IMR-90 (cell line): ENCODE results near the gene MRGPRD. TPM values are rescaled to one million over a fixed set of nuclear protein-coding genes. Genes with fewer than 3 reads are reported as not detected.
A peak's percentile ranks its signal among the peaks of the same experiment; 100 is the strongest.

Experiments
- ATAC-seq: fragments of 200-7000 bp; cut with Tn5 transposase; 2 replicates; pipeline ENCODE4 v1.9.1; 2020; ENCODE audit warnings: low read depth, mild to moderate bottlenecking, moderate library complexity
- BruUV-seq: library from RNA; stranded (reverse); fragments of 400-500 nt; replicated peaks from 2 replicates; lab custom pipeline; 2021; lab: Mats Ljungman, UMichigan
- CTCF ChIA-PET: fragments of 300-600 bp; formaldehyde crosslinking; extraction: SDS; loops from one replicate; lab custom pipeline; 2021; ENCODE audit warnings: antibody characterized with exemption; lab: Yijun Ruan, JAX
- POLR2A ChIA-PET: fragments of 300-600 bp; sonication (Branson Sonifier 250); formaldehyde crosslinking; loops from one replicate; lab custom pipeline; 2022; ENCODE audit warnings: antibody characterized with exemption; ENCODE audit not compliant: unreplicated experiment; lab: Charles Lee
- DNase-seq: peaks from one replicate; pipeline ENCODE4 v3.0.0; 2013
- H2AFZ ChIP-seq: replicated peaks from 2 replicates; pipeline ENCODE3; 2013; ENCODE audit warnings: low read length, mild to moderate bottlenecking; ENCODE audit not compliant: poor library complexity
- H2AK5ac ChIP-seq: 2 replicates; pipeline ENCODE4 v1.6.1; 2013; ENCODE audit warnings: low read depth, low read length, inconsistent platforms
- H2AK9ac ChIP-seq: replicated peaks from 2 replicates; pipeline ENCODE3; 2013; ENCODE audit warnings: mild to moderate bottlenecking, low read depth, low read length, moderate library complexity; ENCODE audit not compliant: poor library complexity
- H2BK120ac ChIP-seq: 2 replicates; pipeline ENCODE4 v1.6.1; 2013; ENCODE audit warnings: low read depth, low read length, inconsistent platforms
- H2BK15ac ChIP-seq: 3 replicates; pipeline ENCODE4 v1.6.1; 2013; ENCODE audit warnings: low read depth, low read length, inconsistent platforms
- H2BK20ac ChIP-seq: 2 replicates; pipeline ENCODE4 v1.6.1; 2013; ENCODE audit warnings: low read depth, mild to moderate bottlenecking, inconsistent platforms, low read length, moderate library complexity
- H2BK5ac ChIP-seq: 2 replicates; pipeline ENCODE4 v1.6.1; 2013; ENCODE audit warnings: mild to moderate bottlenecking, low read depth, low read length, inconsistent platforms; ENCODE audit not compliant: poor library complexity, severe bottlenecking
- H3K14ac ChIP-seq: replicated peaks from 2 replicates; pipeline ENCODE4 v1.6.1; 2013; ENCODE audit warnings: low read depth, low read length, inconsistent platforms
- H3K18ac ChIP-seq: 2 replicates; pipeline ENCODE4 v1.6.1; 2013; ENCODE audit warnings: low read depth, low read length, control low read depth
- H3K23ac ChIP-seq: 2 replicates; pipeline ENCODE4 v1.6.1; 2013; ENCODE audit warnings: low read depth, low read length, inconsistent platforms
- H3K27ac ChIP-seq: 2 replicates; pipeline ENCODE4 v1.5.1; 2013; ENCODE audit warnings: mild to moderate bottlenecking, control low read depth, low read length; ENCODE audit not compliant: insufficient read depth
- H3K27me3 ChIP-seq: 2 replicates; pipeline ENCODE4 v1.6.1; 2013; ENCODE audit warnings: low read length; ENCODE audit not compliant: control insufficient read depth, insufficient read depth
- H3K36me3 ChIP-seq: 2 replicates; pipeline ENCODE4 v1.6.1; 2013; ENCODE audit warnings: low read length, mixed read lengths; ENCODE audit not compliant: control insufficient read depth, insufficient read depth
- H3K4ac ChIP-seq: 2 replicates; pipeline ENCODE4 v1.6.1; 2013; ENCODE audit warnings: low read depth, low read length, inconsistent platforms
- H3K4me1 ChIP-seq: 2 replicates; pipeline ENCODE4 v1.6.1; 2013; ENCODE audit warnings: low read length, mixed read lengths; ENCODE audit not compliant: control insufficient read depth, insufficient read depth
- H3K4me2 ChIP-seq: 2 replicates; pipeline ENCODE4 v1.6.1; 2013; ENCODE audit warnings: low read depth, mild to moderate bottlenecking, control low read depth, low read length, moderate library complexity
- H3K4me3 ChIP-seq: 2 replicates; pipeline ENCODE4 v1.5.1; 2013; ENCODE audit warnings: low read depth, mild to moderate bottlenecking, control low read depth, low read length, moderate library complexity; ENCODE audit not compliant: insufficient read depth
- H3K56ac ChIP-seq: 2 replicates; pipeline ENCODE4 v1.6.1; 2013; ENCODE audit warnings: low read length, inconsistent platforms; ENCODE audit not compliant: insufficient read depth; ENCODE audit errors: extremely low read depth
- H3K79me1 ChIP-seq, 2 experiments: 2 replicates each; pipeline ENCODE4 v1.6.1; 2013; ENCODE audit warnings: low read length in 2 of 2, inconsistent platforms in 1 of 2, low read depth in 1 of 2
- H3K9ac ChIP-seq: 2 replicates; pipeline ENCODE4 v1.6.1; 2013; ENCODE audit warnings: low read depth, low read length, control low read depth
- H3K9me1 ChIP-seq: 2 replicates; pipeline ENCODE4 v1.6.1; 2013; ENCODE audit warnings: low read length, inconsistent platforms; ENCODE audit not compliant: insufficient read depth
- H3K9me3 ChIP-seq: 2 replicates; pipeline ENCODE4 v1.6.1; 2013; ENCODE audit warnings: low read length; ENCODE audit not compliant: control insufficient read depth, insufficient read depth
- H4K20me1 ChIP-seq: 2 replicates; pipeline ENCODE4 v1.6.1; 2013; ENCODE audit warnings: low read length, inconsistent platforms; ENCODE audit not compliant: insufficient read depth
- H4K5ac ChIP-seq: 2 replicates; pipeline ENCODE4 v1.6.1; 2013; ENCODE audit warnings: mild to moderate bottlenecking, low read depth, low read length, control low read depth
- H4K8ac ChIP-seq, 2 experiments: 2 replicates each; pipeline ENCODE4 v1.6.1; 2013; ENCODE audit warnings: low read depth in 2 of 2, low read length in 2 of 2, control low read depth in 1 of 2, inconsistent platforms in 1 of 2
- H4K91ac ChIP-seq: 2 replicates; pipeline ENCODE4 v1.6.1; 2013; ENCODE audit warnings: low read depth, low read length, inconsistent platforms; ENCODE audit not compliant: insufficient read depth
- BHLHE40 ChIP-seq: fragments of 150-350 bp; IDR thresholded peaks from 2 replicates; pipeline ENCODE4 v1.6.1; 2016; ENCODE audit warnings: mild to moderate bottlenecking, low read depth, low read length
- MAZ ChIP-seq: IDR thresholded peaks from 2 replicates; pipeline ENCODE4 v1.6.1; 2012; ENCODE audit warnings: low read depth, mild to moderate bottlenecking, low read length, improper control_type of control experiment, moderate library complexity, borderline replicate concordance
- POLR2A ChIP-seq: IDR thresholded peaks from 2 replicates; pipeline ENCODE4 v1.6.1; 2012; ENCODE audit warnings: mild to moderate bottlenecking, low read depth, low read length
- RCOR1 ChIP-seq: IDR thresholded peaks from 2 replicates; pipeline ENCODE4 v1.6.1; 2012; ENCODE audit warnings: mild to moderate bottlenecking, low read length, improper control_type of control experiment; ENCODE audit not compliant: insufficient replicate concordance
- RFX5 ChIP-seq: IDR thresholded peaks from 2 replicates; pipeline ENCODE4 v1.8.0; 2012; ENCODE audit warnings: low read depth, mild to moderate bottlenecking, low read length, moderate library complexity
- SMC3 ChIP-seq: fragments of 150-350 bp; IDR thresholded peaks from 2 replicates; pipeline ENCODE4 v1.6.1; 2016; ENCODE audit warnings: low read depth, mild to moderate bottlenecking, antibody characterized with exemption, low read length, moderate library complexity
- WGBS, 2 experiments: methylation state at CpG; one replicate each; pipeline versions ENCODE4 v1.1.5 to v1.1.7; 2013; ENCODE audit warnings: missing lambda C conversion rate in 2 of 2; ENCODE audit not compliant: insufficient read length in 1 of 2; ENCODE audit errors: extremely low coverage in 2 of 2; 5-methylcytosine and 5-hydroxymethylcytosine counted together
- dilution Hi-C: fragments of 300-500 bp; cut with HindIII; formaldehyde crosslinking; loops from one replicate; pipeline ENCODE4 v1.14.3; 2018; ENCODE audit warnings: low sequenced_read_pairs; ENCODE audit not compliant: unreplicated experiment
- in situ Hi-C: fragments of 300-500 bp; cut with MboI; formaldehyde crosslinking; loops from 3 replicates; pipeline ENCODE4 v1.14.3; 2019; ENCODE audit warnings: low sequenced_read_pairs, inconsistent platforms, mixed read lengths
- intact Hi-C: fragments of 100-400 bp; cut with micrococcal nuclease; formaldehyde crosslinking; loops from 2 replicates; pipeline ENCODE4 v1.10.0; 2022
- polyA plus RNA-seq, 3 experiments: library from polyadenylated mRNA; depleted of rRNA; stranded (reverse); fragments of >200 nt; gene quantifications; 2 replicates each; pipeline ENCODE4 v1.2.3, GENCODE V29; 2012; ENCODE audit warnings: low replicate concordance in 1 of 3
- total RNA-seq: library from RNA; depleted of rRNA; stranded (reverse); fragments of >200 nt; gene quantifications from 2 replicates; pipeline ENCODE4 v1.2.3, GENCODE V29; 2012
- TF ChIP-seq, protein P1 (sequence below): fragments of 150-350 bp; IDR thresholded peaks from 2 replicates; pipeline ENCODE4 v1.6.1; 2016; ENCODE audit warnings: low read depth, mild to moderate bottlenecking, low read length, moderate library complexity, borderline replicate concordance
- TF ChIP-seq, protein P2 (sequence below): fragments of 150-350 bp; IDR thresholded peaks from 2 replicates; pipeline ENCODE4 v1.6.1; 2017; ENCODE audit warnings: mild to moderate bottlenecking, antibody characterized with exemption, low read length, low read depth
- TF ChIP-seq, protein P3 (sequence below): conservative IDR thresholded peaks from 2 replicates; pipeline ENCODE4 v1.5.1; 2012; ENCODE audit warnings: mild to moderate bottlenecking, low read depth, low read length, improper control_type of control experiment

MRGPRD gene
- total and polyA plus RNA-seq, 2 of the 4 experiments (the other 2 are of a cell fraction): not detected

DNA sequence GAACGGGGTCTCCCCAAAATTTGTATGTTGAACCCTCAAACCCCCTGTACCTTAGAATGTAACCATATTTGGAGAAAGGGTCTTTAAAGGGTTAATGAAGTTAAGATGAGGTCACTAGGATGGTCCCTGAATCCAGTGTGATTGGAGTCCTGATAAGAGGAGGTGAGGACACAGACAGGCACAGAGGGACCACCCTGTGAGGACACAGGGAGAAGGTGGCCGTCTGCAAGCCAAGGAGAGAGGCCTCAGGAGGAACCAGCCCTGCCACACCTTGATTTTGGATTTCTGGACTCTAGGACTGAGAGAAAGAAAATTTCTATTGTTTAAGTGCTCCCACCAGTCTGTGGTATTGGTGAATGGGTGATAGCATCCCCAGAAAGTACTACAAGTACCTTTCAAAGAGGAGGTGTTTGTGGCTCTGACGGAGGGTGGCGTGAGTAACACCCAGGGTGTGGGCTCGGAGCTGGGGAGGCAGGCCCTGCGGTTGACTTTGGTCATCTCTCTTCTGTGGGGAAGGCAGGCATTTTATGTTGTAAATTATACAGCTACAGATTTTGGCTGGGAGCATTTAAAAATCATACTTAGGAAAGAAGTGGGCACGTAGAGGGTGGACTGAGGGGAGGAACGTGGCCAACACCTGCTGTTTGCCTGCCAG lies 18.4 kb upstream of the MRGPRD start:
- intact Hi-C loops: no loop called here
- in situ Hi-C loops: no loop called here
- 100% methylated on average over 2 of the region's 8 CpGs; no CpG with 5 or more reads in 1 of the 2 experiments for WGBS, 2 experiments
- Histone ChIP-seq H2AK5ac (peak overlapping the region; percentile 58; the same call in 1 of the 2 replicates), H2AFZ (no peak overlapping the region), H3K4me2 (no peak overlapping the region), H3K23ac (no peak overlapping the region), H3K9me1 (peaks cover 10% of the 10 kb centered on the region; the same call in 1 of the 2 replicates), H3K27me3 (peaks cover 2% of the 10 kb centered on the region; the same call in 1 of the 2 replicates), H2BK5ac (no peak overlapping the region), H4K8ac (no peak overlapping the region), H4K91ac (no peak overlapping the region), H2AK9ac (no peak overlapping the region), H4K20me1 (no peaks in the 10 kb centered on the region; the same call in 1 of the 2 replicates), H3K4me3 (no peak overlapping the region), H3K56ac (no peak overlapping the region), H2BK120ac (no peak overlapping the region), H3K79me1 (peaks cover 0 to 5% of the 10 kb centered on the region in 2 experiments; a peak in 2 of 4 replicates), H2BK15ac (peak overlapping the region; percentile 55; the same call in 1 of the 3 replicates), H3K27ac (no peak overlapping the region), H3K4ac (no peak overlapping the region), H3K4me1 (peaks cover 26% of the 10 kb centered on the region), H3K18ac (no peak overlapping the region), H3K9me3 (no peaks in the 10 kb centered on the region), H3K14ac (no peak overlapping the region), H3K36me3 (peaks cover 16% of the 10 kb centered on the region; the same call in 1 of the 2 replicates), H3K9ac (no peak overlapping the region), H4K5ac (no peak overlapping the region), H2BK20ac (no peak overlapping the region; the same call in 1 of the 2 replicates)
- DNase-seq: no peak
- POLR2A ChIA-PET: no interaction called here
- no TSS peak for BruUV-seq
- TF ChIP-seq, protein P1, sequence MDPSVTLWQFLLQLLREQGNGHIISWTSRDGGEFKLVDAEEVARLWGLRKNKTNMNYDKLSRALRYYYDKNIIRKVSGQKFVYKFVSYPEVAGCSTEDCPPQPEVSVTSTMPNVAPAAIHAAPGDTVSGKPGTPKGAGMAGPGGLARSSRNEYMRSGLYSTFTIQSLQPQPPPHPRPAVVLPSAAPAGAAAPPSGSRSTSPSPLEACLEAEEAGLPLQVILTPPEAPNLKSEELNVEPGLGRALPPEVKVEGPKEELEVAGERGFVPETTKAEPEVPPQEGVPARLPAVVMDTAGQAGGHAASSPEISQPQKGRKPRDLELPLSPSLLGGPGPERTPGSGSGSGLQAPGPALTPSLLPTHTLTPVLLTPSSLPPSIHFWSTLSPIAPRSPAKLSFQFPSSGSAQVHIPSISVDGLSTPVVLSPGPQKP: no peak
- TF ChIP-seq RCOR1 (no peak), POLR2A (no peak), SMC3 (no peak), BHLHE40 (no peak), MAZ (no peak), RFX5 (no peak)
- TF ChIP-seq, protein P2, sequence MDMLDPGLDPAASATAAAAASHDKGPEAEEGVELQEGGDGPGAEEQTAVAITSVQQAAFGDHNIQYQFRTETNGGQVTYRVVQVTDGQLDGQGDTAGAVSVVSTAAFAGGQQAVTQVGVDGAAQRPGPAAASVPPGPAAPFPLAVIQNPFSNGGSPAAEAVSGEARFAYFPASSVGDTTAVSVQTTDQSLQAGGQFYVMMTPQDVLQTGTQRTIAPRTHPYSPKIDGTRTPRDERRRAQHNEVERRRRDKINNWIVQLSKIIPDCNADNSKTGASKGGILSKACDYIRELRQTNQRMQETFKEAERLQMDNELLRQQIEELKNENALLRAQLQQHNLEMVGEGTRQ: no peak
- TF ChIP-seq, protein P3, sequence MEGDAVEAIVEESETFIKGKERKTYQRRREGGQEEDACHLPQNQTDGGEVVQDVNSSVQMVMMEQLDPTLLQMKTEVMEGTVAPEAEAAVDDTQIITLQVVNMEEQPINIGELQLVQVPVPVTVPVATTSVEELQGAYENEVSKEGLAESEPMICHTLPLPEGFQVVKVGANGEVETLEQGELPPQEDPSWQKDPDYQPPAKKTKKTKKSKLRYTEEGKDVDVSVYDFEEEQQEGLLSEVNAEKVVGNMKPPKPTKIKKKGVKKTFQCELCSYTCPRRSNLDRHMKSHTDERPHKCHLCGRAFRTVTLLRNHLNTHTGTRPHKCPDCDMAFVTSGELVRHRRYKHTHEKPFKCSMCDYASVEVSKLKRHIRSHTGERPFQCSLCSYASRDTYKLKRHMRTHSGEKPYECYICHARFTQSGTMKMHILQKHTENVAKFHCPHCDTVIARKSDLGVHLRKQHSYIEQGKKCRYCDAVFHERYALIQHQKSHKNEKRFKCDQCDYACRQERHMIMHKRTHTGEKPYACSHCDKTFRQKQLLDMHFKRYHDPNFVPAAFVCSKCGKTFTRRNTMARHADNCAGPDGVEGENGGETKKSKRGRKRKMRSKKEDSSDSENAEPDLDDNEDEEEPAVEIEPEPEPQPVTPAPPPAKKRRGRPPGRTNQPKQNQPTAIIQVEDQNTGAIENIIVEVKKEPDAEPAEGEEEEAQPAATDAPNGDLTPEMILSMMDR: no peak
- dilution Hi-C loops: no loop called here
- no peak for ATAC-seq
- CTCF ChIA-PET: interaction anchor here (0.6 kb wide), 1 partner anchor 108 kb away, joined by 3 read pairs; no protein-coding TSS in a partner anchor
